ENCODE results near the gene EFEMP2.

Gene EFEMP2

GRCh38 chr11:65883058-65883761, 10.6 kb upstream of the EFEMP2 start:
- TF ChIP-seq ZFX (IDR thresholded peaks at IDR 0.05; ENCODE audit: borderline replicate concordance): no peak
- TF ChIP-seq CTCF (IDR thresholded peaks at IDR 0.05): no peak
- H3K27ac ChIP-seq: no peak overlapping the region

GRCh38 chr11:65882120-65883057, 9.8 kb upstream of the EFEMP2 start:
- H3K27ac ChIP-seq: no peak overlapping the region
- TF ChIP-seq CTCF (IDR thresholded peaks at IDR 0.05) (no peak), ZFX (IDR thresholded peaks at IDR 0.05; ENCODE audit: borderline replicate concordance) (no peak)

GRCh38 chr11:65880844-65881421, 8.3 kb upstream of the EFEMP2 start:
- H3K27ac ChIP-seq: no peak overlapping the region
- TF ChIP-seq ZFX (IDR thresholded peaks at IDR 0.05; ENCODE audit: borderline replicate concordance) (no peak), CTCF (IDR thresholded peaks at IDR 0.05) (no peak)

- no peak overlapping the region for H3K27ac ChIP-seq
- TF ChIP-seq CTCF (IDR thresholded peaks at IDR 0.05) (no peak), ZFX (IDR thresholded peaks at IDR 0.05; ENCODE audit: borderline replicate concordance) (no peak)
Observed at GRCh38 chr11:65880027-65880426, 7.4 kb upstream of the EFEMP2 start.

- no peak for TF ChIP-seq CTCF (IDR thresholded peaks at IDR 0.05)
- no peak for TF ChIP-seq ZFX (IDR thresholded peaks at IDR 0.05; ENCODE audit: borderline replicate concordance)
- no peak within 1 kb of the TSS for H3K27ac ChIP-seq
Observed at GRCh38 chr11:65879617-65880016, 7.0 kb upstream of the EFEMP2 start, which contains the start of gene CTSW. TSS of gene CTSW (plus strand) at chr11:65879837. CDS start at chr11:65879855, 18 bp downstream.

GRCh38 chr11:65873318-65874156, 937 bp upstream of the EFEMP2 start:
- no peak for TF ChIP-seq ZFX (IDR thresholded peaks at IDR 0.05; ENCODE audit: borderline replicate concordance)
- no peak for TF ChIP-seq CTCF (IDR thresholded peaks at IDR 0.05)
- H3K27ac ChIP-seq: 0 out of 2 replicates have a peak overlapping the region, but pooled peaks have one; percentile 34

All from 22Rv1 (cell line).